Mesendoderm (in vitro differentiated cells): ENCODE results near the gene KY.

Experiments used
- DNase-seq: peaks from one replicate; pipeline ENCODE4 v3.0.0; 2013
- H2AK5ac ChIP-seq: 2 replicates; pipeline ENCODE4 v1.6.1; 2013; ENCODE audit warnings: low read length, inconsistent platforms
- H2BK120ac ChIP-seq: 2 replicates; pipeline ENCODE4 v1.6.1; 2013; ENCODE audit warnings: low read depth, mild to moderate bottlenecking, low read length, moderate library complexity, mixed read lengths
- H2BK15ac ChIP-seq: replicated peaks from 2 replicates; pipeline ENCODE4 v1.6.1; 2013; ENCODE audit warnings: low read depth, mild to moderate bottlenecking, moderate library complexity
- H2BK5ac ChIP-seq: 2 replicates; pipeline ENCODE4 v1.6.1; 2013; ENCODE audit warnings: low read length, inconsistent platforms
- H3K18ac ChIP-seq: 2 replicates; pipeline ENCODE4 v1.6.1; 2013; ENCODE audit warnings: mild to moderate bottlenecking, low read length, mixed read lengths
- H3K23ac ChIP-seq: one replicate; pipeline ENCODE4 v1.6.1; 2013; ENCODE audit warnings: low read length
- H3K27ac ChIP-seq: 2 replicates; pipeline ENCODE4 v1.5.1; 2013; ENCODE audit warnings: low read depth, mild to moderate bottlenecking, inconsistent platforms, low read length, moderate library complexity
- H3K27me3 ChIP-seq: 2 replicates; pipeline ENCODE4 v1.6.1; 2013; ENCODE audit warnings: low read length, control low read depth, mild to moderate bottlenecking, inconsistent platforms; ENCODE audit not compliant: insufficient read depth, poor library complexity
- H3K36me3 ChIP-seq: 2 replicates; pipeline ENCODE4 v1.6.1; 2013; ENCODE audit warnings: low read length, inconsistent platforms; ENCODE audit not compliant: control insufficient read depth, insufficient read depth
- H3K4ac ChIP-seq: one replicate; pipeline ENCODE4 v1.6.1; 2013; ENCODE audit warnings: low read depth, mild to moderate bottlenecking, low read length, moderate library complexity
- H3K4me1 ChIP-seq: 2 replicates; pipeline ENCODE4 v1.6.1; 2013; ENCODE audit warnings: low read depth, low read length, inconsistent platforms; ENCODE audit not compliant: control insufficient read depth
- H3K4me2 ChIP-seq: 2 replicates; pipeline ENCODE4 v1.6.1; 2013; ENCODE audit warnings: low read length
- H3K4me3 ChIP-seq: 2 replicates; pipeline ENCODE4 v1.5.1; 2013; ENCODE audit warnings: mild to moderate bottlenecking, low read length
- H3K56ac ChIP-seq: one replicate; pipeline ENCODE4 v1.6.1; 2013; ENCODE audit warnings: low read length
- H3K79me1 ChIP-seq: 2 replicates; pipeline ENCODE4 v1.6.1; 2013; ENCODE audit warnings: low read length, inconsistent platforms
- H3K79me2 ChIP-seq: 2 replicates; pipeline ENCODE4 v1.6.1; 2013; ENCODE audit warnings: mild to moderate bottlenecking, low read length; ENCODE audit not compliant: control insufficient read depth, insufficient read depth
- H3K9ac ChIP-seq: 2 replicates; pipeline ENCODE4 v1.6.1; 2013; ENCODE audit warnings: low read length, inconsistent platforms
- H4K5ac ChIP-seq: one replicate; pipeline ENCODE4 v1.6.1; 2013; ENCODE audit warnings: low read length
- H4K8ac ChIP-seq: one replicate; pipeline ENCODE4 v1.6.1; 2013; ENCODE audit warnings: low read depth, mild to moderate bottlenecking, control low read depth, low read length, moderate library complexity
- WGBS: extraction: QIAGEN DNeasy Blood & Tissue Kit; methylation state at CpG from one replicate; pipeline ENCODE4 v1.1.7; 2013; ENCODE audit warnings: low lambda C conversion rate, missing lambda C conversion rate; ENCODE audit not compliant: insufficient coverage; ENCODE audit errors: extremely low coverage; 5-methylcytosine and 5-hydroxymethylcytosine counted together

Gene KY

DNA sequence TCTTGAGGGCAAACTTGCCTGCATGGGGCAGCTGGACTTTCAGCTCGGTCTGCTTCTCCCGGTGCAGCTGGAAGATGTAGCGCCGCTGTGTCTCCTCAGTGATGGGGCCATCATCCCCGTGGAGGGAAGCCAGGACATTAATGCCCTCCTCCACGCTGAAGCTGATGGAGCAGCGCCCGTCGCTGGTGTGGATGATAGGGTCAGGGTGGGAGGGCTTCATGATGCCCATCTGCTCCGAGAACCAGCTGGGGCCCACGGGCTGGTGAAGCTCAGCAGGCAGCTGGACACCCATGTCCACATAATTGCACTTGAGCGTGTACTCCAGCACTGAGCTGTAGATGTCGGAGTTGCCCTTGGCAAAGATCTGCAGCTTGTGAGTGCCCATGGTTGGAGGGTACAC, 46.9 kb downstream of the KY start:
- H2BK15ac ChIP-seq: no peak overlapping the region
- H3K4me3 ChIP-seq: no peak overlapping the region

GRCh38 chr3:134603480-134603879, 47.3 kb downstream of the KY start:
- Histone ChIP-seq H3K9ac (no peak overlapping the region), H3K56ac (no peak overlapping the region), H3K18ac (no peak overlapping the region), H3K79me1 (no peaks in the 10 kb centered on the region), H3K36me3 (no peaks in the 10 kb centered on the region), H3K27me3 (no peaks in the 10 kb centered on the region), H3K27ac (no peak overlapping the region), H3K4me2 (no peak overlapping the region), H3K4me3 (no peak overlapping the region), H2BK15ac (no peak overlapping the region), H4K5ac (no peak overlapping the region), H3K79me2 (no peaks in the 10 kb centered on the region), H3K4me1 (no peaks in the 10 kb centered on the region), H4K8ac (no peak overlapping the region), H3K23ac (no peak overlapping the region), H2BK5ac (no peak overlapping the region), H2AK5ac (no peak overlapping the region), H2BK120ac (no peak overlapping the region), H3K4ac (no peak overlapping the region)
- WGBS: no CpG with 5 or more reads among the region's 4 CpGs
- DNase-seq: no peak

More for the DNA sequence above, 46.9 kb downstream of the KY start:
- no peaks in the 10 kb centered on the region for H3K27me3 ChIP-seq
- no peak overlapping the region for H3K27ac ChIP-seq
- H2BK120ac ChIP-seq: no peak overlapping the region
- no peak overlapping the region for H2BK5ac ChIP-seq
- no peak for DNase-seq
- no peak overlapping the region for H3K9ac ChIP-seq
- no peaks in the 10 kb centered on the region for H3K36me3 ChIP-seq
- no peak overlapping the region for H3K4me2 ChIP-seq
- H3K79me2 ChIP-seq: no peaks in the 10 kb centered on the region
- H4K5ac ChIP-seq: no peak overlapping the region
- H3K79me1 ChIP-seq: no peaks in the 10 kb centered on the region
- no peak overlapping the region for H3K18ac ChIP-seq
- no CpG with 5 or more reads among the region's 13 CpGs for WGBS
- H3K4ac ChIP-seq: no peak overlapping the region
- no peak overlapping the region for H2AK5ac ChIP-seq
- H4K8ac ChIP-seq: no peak overlapping the region
- no peaks in the 10 kb centered on the region for H3K4me1 ChIP-seq
- H3K23ac ChIP-seq: no peak overlapping the region
- no peak overlapping the region for H3K56ac ChIP-seq

GRCh38 chr3:134602440-134602814, 48.4 kb downstream of the KY start:
- no peaks in the 10 kb centered on the region for H3K79me2 ChIP-seq
- H3K79me1 ChIP-seq: no peaks in the 10 kb centered on the region
- no peak overlapping the region for H3K4me3 ChIP-seq
- H3K18ac ChIP-seq: no peak overlapping the region
- no peaks in the 10 kb centered on the region for H3K4me1 ChIP-seq
- no peak overlapping the region for H3K9ac ChIP-seq
- no peak overlapping the region for H4K8ac ChIP-seq
- H3K4ac ChIP-seq: no peak overlapping the region
- no peaks in the 10 kb centered on the region for H3K27me3 ChIP-seq
- H3K56ac ChIP-seq: no peak overlapping the region
- WGBS: no CpG with 5 or more reads among the region's 6 CpGs
- H3K23ac ChIP-seq: no peak overlapping the region
- H2BK120ac ChIP-seq: no peak overlapping the region
- no peak overlapping the region for H4K5ac ChIP-seq
- H2BK15ac ChIP-seq: no peak overlapping the region
- H2BK5ac ChIP-seq: no peak overlapping the region
- H3K27ac ChIP-seq: no peak overlapping the region
- H3K4me2 ChIP-seq: no peak overlapping the region
- DNase-seq: no peak
- no peak overlapping the region for H2AK5ac ChIP-seq
- H3K36me3 ChIP-seq: no peaks in the 10 kb centered on the region

DNA sequence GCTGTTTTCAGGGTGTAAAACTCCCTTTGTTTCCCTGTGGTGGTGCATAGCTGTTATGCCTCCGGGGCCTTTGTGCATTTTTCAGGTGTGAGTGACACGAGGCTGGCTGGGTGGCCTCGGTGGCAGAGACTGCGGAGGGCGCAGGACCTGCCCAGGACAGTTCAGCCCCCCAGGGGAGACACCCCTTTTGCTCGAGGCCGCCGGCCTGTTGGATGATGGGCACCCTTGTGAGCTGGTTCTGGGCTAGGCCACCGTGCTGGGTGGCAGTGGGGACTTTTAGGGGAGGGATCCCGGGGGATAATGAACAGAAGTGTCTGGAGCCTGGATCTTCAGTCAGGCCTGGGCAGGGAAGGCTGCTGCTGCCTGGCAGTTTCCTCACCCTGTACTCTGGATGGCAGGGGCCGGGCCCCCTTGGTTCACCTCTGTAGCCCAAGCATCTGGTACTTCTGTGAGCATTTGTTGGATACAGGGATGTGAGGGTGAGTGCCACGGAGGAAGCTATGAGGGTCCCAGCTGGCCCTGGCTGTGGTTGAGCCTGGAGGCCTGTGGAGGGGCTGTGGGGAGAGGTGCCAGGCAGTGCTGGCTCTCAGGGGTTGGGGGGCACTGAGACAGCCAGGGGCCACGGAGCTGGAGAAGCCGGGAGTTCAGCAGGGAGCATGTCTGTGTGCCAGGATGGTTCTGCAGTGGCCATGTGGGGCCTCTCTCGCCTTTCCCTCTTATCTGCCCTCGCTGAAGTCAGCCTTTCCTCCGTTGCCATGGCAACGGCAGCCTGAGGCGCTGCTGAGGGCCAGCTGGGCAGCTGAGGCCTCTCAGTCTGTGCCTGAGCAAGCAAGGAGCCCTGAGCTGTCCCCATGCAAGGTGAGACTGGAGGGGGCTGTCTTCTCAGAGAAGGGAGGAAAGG, 49.0 kb downstream of the KY start:
- Histone ChIP-seq H3K27ac (no peak overlapping the region), H2AK5ac (no peak overlapping the region), H3K4me3 (no peak overlapping the region), H3K4ac (no peak overlapping the region), H3K4me2 (no peak overlapping the region), H3K27me3 (no peaks in the 10 kb centered on the region), H3K23ac (no peak overlapping the region), H4K8ac (no peak overlapping the region), H3K18ac (no peak overlapping the region), H3K56ac (no peak overlapping the region), H4K5ac (no peak overlapping the region), H3K36me3 (no peaks in the 10 kb centered on the region), H2BK120ac (no peak overlapping the region), H2BK15ac (no peak overlapping the region), H2BK5ac (no peak overlapping the region), H3K79me2 (no peaks in the 10 kb centered on the region), H3K79me1 (no peaks in the 10 kb centered on the region), H3K9ac (no peak overlapping the region), H3K4me1 (no peaks in the 10 kb centered on the region)
- DNase-seq: peak; percentile 94
- no CpG with 5 or more reads among the region's 19 CpGs for WGBS

GRCh38 chr3:134600685-134601463, 49.9 kb downstream of the KY start:
- no peak overlapping the region for H3K4me3 ChIP-seq
- no peak overlapping the region for H2AK5ac ChIP-seq
- H3K36me3 ChIP-seq: no peaks in the 10 kb centered on the region

More at GRCh38 chr3:134600685-134601463, 49.9 kb downstream of the KY start:
- no peak overlapping the region for H3K27ac ChIP-seq
- no peaks in the 10 kb centered on the region for H3K27me3 ChIP-seq
- no peak overlapping the region for H2BK15ac ChIP-seq
- no CpG with 5 or more reads among the region's 31 CpGs for WGBS
- no peak overlapping the region for H3K4me2 ChIP-seq
- H3K79me2 ChIP-seq: no peaks in the 10 kb centered on the region
- no peak overlapping the region for H2BK5ac ChIP-seq
- H4K5ac ChIP-seq: no peak overlapping the region
- H3K4me1 ChIP-seq: no peaks in the 10 kb centered on the region
- peak; percentile 78 for DNase-seq
- H3K79me1 ChIP-seq: no peaks in the 10 kb centered on the region
- H3K9ac ChIP-seq: no peak overlapping the region
- no peak overlapping the region for H3K18ac ChIP-seq
- H4K8ac ChIP-seq: no peak overlapping the region
- no peak overlapping the region for H3K4ac ChIP-seq
- H2BK120ac ChIP-seq: no peak overlapping the region
- no peak overlapping the region for H3K23ac ChIP-seq
- H3K56ac ChIP-seq: no peak overlapping the region
